Measurements from ENCODE around the gene GET3.
"Not testable (repeated sequence)": the region's sequence is repeated elsewhere in the genome, so short reads cannot be mapped to it uniquely, and the experiment has no call there.

The GET3 gene

GRCh38 chr19:12720296-12720695 is 17.0 kb upstream of the GET3 start:
- no peak for DNase-seq

GRCh38 chr19:12720851-12721655 is 16.2 kb upstream of the GET3 start:
- no peak for DNase-seq

- peak; percentile 47 for DNase-seq
These were observed 15.4 kb upstream of the GET3 start for GRCh38 chr19:12721656-12722565.

- peak; percentile 93 for DNase-seq
These were observed 14.5 kb upstream of the GET3 start for GRCh38 chr19:12722566-12723380.

DNA sequence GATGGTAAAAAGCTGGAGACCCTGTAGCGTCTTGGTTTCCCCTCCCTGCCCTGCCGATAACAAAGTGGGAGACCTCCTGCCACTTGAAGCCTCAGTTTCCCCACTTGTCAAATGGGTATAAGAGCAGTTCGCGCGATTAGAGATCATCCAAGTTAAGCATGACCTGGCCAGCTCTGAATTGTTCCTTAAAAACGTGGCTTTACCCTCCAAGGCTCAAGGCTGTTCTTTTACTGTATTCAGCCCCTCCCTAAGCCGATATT is 14.0 kb upstream of the GET3 start:
- DNase-seq, result no peak

- peak; percentile 56 for DNase-seq
These were observed 13.5 kb upstream of the GET3 start, which contains the start of gene TNPO2 for GRCh38 chr19:12723641-12724426. TNPO2 (minus strand) TSS chr19:12723932; CDS start chr19:12720977, 2,955 bp downstream.

DNA sequence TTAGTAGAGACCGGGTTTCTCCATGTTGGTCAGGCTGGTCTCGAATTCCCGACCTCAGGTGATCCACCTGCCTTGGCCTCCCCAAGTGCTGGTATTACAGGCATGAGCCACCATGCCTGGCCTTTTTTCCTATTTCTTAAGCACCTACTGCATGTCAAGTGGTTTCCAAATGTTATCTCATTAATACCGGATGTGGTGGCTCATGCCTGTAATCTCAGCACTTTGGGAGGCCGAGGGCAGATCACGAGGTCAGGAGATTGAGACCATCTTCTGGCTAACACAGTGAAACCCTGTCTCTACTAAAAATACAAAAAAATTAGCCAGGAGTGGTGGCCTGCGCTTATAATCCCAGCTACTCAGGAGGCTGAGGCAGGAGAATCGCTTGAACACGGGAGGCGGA is 11.7 kb upstream of the GET3 start:
- DNase-seq, result not testable (repeated sequence)

DNA sequence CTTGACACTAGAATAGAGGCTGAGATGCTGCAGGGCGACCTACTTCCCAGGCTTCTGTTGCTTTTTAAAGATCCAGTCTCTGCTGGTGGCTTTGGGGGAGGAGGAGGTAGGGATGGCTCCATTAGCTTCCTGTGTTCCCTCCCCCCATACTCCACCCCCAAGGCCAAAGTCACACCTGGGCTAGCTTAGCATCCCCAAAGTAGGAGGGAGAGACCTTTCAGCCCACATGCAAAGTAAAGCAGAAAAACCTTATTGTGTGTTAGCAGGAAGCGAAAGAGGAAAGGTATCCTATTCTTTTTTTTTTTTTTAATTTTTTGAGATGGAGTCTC is 10.3 kb upstream of the GET3 start:
- no peak for DNase-seq

- DNase-seq, result no peak
These were observed 9.4 kb upstream of the GET3 start for GRCh38 chr19:12727745-12728433.

GRCh38 chr19:12730064-12730463 is 7.2 kb upstream of the GET3 start:
- no peak for DNase-seq

DNA sequence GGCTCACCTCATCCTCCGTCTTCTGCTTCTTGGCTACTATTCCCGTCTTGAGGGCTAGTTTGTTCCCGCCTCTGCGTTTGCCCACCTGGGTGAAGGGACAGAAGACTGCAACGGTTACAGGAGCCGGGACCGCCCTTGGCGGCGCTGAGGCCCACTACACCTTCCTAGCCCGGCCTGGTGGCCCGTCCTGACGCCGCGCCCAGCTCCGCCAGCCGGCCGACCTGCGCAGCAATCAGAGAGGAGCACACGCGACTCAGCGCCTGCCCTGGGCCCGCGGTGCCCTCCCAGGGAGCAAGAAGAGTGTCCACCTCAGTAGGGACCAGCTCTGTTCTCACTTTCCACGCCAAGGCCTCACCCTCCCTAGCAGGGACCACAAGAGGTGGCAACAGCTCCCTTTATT is 6.0 kb upstream of the GET3 start:
- no peak for DNase-seq

- DNase-seq, result peak; percentile 21
These were observed 3.7 kb upstream of the GET3 start for GRCh38 chr19:12733369-12734214.

GRCh38 chr19:12737835-12738351 is 596 bp downstream of the GET3 start:
- no peak for DNase-seq

DNA sequence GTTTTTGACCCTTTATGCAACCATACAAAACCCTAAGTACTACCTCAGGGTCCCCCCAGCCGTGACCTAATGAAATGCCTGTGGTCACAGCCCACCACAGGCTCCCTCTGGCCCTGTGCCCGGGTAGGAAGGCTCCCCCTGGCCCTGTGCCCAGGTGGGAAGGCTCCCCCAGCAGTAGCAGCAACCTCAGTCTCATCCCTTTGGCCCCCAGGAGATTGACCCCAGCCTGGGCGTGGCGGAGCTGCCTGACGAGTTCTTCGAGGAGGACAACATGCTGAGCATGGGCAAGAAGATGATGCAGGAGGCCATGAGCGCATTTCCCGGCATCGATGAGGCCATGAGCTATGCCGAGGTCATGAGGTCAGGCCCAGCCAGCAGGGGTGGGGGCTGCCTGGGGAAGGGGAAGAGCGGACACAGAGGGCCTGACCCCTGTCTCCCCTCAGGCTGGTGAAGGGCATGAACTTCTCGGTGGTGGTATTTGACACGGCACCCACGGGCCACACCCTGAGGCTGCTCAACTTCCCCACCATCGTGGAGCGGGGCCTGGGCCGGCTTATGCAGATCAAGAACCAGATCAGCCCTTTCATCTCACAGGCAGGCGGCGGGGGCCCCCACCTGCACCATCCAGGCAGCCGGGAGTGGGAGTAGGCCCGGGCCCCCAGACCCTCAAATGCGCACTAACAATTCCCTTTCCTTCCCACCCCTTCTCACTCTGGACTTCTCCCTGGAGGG is 8.0 kb downstream of the GET3 start:
- no peak for DNase-seq

DNA sequence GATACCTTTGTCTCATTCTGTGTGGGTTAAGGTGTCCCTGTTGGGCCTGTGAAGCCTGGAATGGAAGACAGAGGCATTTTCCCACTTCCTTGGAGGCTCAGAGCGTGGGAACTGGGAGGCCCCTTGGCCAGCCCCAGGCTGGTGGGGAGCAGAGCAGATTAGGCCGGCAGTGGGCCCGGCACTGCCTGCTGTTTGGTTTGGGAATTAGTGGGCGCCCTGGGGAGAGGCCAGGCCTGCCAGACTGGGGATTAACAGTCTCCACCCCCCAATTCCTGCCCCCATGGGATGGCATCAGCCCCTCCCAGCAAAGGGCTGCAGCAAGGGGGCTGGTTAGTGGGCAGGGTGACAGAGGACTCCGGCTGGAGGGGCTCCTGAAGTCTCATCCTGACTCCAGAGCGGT is 11.2 kb downstream of the GET3 start:
- DNase-seq, result no peak

- DNase-seq, result no peak
These were observed 12.7 kb downstream of the GET3 start for GRCh38 chr19:12749938-12750521.

DNA sequence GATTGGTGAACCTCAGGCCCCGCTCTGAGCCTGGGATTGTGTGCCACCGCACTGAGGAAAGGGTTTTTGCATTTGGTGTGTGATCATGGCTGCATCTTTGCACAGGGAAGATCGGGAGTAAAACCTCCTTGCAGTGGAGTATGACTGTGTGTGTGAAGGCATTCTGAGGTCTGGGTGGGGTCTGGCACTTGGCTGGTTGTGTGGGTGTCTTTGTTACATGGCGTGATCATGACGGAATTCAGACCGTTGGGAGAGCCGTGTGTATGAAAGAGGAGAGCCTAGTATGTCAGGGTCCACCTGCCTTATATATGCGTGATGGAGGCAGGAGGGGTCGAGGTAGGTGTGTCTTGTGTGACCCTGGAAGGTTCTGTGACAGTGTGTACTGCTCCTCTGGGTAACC is 13.6 kb downstream of the GET3 start:
- DNase-seq, result no peak

DNA sequence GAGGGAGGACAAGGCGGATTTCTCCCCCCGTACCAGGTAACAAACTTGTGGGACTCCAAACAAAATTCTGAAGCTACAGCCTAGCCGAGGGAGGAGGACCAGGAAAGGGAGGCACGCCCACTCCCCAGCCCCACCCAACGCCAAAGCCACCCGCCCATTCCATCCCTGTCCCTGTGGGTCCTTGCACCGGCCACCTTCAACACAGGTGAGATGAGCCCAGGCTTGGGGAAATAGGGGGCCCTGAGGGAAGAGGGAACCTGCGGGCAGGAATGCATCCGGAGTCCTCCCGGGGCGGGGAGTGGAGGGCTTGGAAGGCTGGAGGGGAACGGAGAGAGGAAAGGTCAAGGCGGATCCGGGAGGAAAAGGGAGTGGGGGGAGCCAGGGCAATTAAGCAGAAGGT is 14.3 kb downstream of the GET3 start, which contains the start of gene BEST2:
Gene BEST2, plus strand, starts transcription at position 157 of the 400 bp plus-strand sequence. CDS start 802 bp downstream, outside the sequence.
- DNase-seq, result no peak

DNA sequence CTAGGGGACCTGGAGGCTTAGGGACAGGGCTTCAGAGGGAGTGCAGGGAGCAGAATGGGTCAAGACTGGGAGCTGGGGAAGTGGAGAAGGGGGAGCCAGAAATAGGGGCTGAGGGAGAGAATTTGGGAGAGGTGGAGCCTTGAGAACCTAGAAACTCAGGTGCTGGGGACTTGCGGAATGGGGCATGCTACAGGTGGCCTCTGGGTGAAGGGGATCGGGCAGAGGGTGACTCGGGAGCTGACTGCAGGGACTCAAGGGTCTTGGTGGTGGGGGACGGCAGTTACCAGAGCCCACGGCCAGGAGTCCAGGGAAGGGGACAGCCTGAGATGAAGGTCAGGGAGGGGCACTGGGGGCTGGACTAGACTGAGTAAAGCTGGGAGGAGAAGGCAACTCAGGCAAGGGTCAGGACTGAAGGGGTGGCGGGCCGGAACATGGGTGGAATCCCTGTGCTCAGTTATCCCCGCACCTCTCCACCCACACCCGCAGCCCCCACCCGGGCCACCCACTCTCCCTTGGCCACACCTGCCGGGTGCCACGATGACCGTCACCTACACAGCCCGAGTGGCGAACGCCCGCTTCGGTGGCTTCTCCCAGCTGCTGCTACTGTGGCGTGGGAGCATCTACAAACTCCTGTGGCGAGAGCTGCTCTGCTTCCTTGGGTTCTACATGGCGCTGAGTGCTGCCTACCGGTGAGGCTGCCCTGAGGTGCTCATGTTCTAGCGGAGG is 14.9 kb downstream of the GET3 start:
- no peak for DNase-seq
